ENCODE data around the gene DYNLT5.
"Not testable (repeated sequence)": the region's sequence is repeated elsewhere in the genome, so short reads cannot be mapped to it uniquely, and the experiment has no call there.

DYNLT5 gene

DNA sequence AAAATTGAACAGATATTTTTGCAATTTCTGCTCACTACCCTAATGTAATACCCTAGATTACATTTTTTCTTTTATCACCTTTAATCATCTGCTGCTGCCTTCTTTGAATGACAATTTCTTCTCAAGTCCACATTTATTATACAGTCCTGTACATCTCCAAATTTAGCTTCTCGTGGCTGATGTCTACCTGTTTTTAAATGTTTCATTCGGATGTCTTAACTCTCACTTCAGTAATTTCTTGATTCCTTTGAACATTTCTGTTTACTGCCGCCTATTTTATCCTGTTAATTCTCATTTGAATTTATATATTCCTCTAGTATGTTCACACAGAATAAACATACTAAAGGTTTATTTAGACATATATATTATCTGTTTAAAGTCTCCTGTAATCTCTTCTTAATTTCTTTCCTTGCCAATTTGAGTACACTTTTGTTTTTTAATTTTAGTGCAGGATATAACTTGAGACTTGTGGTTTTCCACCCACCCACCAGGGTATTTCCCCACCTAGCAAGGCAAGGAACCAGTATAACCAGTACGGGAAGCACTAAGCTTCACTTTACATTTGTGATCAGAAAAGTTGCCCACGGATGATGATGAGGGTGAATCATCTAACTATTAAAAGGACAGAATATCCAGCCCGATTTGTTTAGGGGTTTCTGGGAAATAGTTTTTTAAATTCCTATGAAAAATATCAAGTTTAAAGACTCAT, 36.1 kb downstream of the DYNLT5 start:
- DNase-seq (ENCODE audit: low read depth, low spot score) = no peak

DNA sequence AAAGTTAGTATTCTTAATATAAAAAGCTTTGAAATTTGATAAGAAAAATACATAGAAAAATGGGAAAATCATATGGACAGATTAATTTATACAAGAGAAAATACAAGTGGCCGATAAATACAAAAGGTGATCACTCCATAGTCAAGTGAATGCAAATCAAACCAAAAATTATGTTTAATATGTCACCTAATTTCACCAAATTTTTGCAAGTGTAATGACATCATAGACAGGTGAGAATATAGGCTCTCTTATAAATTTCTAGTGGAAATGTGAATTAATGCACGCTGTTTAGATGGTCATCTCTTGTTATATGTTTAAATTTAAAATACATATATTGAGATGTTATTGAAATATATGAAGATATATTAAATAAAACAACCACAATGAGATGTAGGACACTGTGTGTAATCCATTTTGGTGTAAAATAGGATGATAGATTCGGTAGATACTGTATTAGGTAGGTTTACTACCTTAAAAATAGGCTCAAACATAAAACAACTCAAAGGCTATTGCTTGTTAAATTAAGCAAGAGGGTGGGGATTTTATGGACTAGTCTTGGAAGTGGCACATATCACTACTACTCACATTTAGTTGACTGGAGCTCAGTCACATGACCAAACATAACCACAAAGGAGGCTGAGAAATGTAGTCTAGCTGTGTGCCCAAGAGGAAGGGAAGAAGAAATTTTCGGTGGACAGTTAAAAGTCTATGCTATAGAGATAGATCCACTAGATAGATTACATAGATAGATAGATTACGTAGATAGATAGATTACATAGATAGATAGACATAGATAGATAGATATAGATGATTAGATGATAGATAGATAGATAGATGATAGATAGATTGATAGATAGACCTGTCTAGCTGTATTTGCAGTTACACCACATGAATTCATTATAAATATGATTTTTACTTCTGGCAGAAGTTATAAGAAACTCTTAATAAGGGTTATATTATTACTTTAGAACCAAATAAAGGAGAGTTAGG, 39.7 kb downstream of the DYNLT5 start:
- no peak for DNase-seq (ENCODE audit: low read depth, low spot score)

DNA sequence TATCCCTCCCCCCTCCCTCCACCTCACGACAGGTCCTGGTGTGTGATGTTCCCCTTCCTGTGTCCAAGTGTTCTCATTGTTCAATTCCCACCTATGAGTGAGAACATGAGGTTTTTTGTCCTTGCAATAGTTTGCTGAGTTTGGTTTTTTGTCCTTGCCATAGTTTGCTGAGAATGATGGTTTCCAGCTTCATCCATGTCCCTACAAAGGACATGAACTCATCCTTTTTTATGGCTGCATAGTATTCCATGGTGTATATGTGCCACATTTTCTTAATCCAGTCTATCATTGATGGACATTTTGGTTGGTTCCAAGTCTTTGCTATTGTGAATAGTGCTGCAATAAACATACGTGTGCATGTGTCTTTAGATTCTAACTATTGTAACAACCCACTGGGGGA, 43.6 kb downstream of the DYNLT5 start:
- DNase-seq (ENCODE audit: low read depth, low spot score) = not testable (repeated sequence)

DNA sequence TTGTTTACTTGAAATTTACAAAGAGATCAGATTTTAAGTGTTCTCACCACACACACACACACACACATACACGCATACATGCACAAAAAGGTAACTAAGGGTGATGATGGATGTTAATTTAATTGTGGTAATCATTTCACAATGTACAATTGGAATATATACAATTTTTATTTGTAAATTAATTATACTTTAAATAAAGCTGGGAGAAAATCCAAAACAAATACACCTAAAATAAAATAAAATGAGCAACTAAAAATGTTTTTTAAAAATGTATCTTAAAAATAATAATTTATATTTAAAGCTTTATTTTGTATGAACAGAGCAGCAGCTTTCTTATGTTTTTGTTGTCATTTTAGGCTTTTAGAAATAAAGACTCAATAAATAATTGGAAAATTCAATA, 57.0 kb downstream of the DYNLT5 start:
- no peak for DNase-seq (ENCODE audit: low read depth, low spot score)

DNA sequence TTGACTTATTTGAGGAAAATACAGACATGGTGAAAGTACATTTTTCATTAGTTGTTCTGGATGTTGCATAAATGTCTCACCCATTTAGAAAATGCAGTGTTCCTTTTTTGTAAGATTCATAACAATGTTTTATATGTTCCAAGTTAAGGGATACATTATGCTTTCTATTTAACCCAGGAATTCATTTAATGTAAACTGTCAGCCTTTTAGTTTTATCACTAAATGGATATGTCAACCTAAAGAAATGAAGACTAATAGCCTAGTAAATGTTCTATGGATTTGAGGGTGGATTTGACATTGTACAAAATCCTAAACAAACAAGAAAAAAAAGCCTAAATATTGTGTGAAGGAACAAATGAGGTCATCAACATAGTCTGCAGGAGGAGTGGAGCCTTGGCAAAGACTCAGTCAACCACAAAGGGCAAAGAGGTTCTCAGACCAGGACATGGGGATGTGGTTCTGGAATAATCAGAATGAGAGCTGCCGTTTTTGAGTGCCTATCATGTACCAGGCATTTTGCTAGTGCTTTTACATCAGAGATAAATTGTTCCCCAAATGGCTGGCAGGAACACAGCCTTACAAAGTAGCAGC, 57.6 kb downstream of the DYNLT5 start:
- no peak for DNase-seq (ENCODE audit: low read depth, low spot score)

DNA sequence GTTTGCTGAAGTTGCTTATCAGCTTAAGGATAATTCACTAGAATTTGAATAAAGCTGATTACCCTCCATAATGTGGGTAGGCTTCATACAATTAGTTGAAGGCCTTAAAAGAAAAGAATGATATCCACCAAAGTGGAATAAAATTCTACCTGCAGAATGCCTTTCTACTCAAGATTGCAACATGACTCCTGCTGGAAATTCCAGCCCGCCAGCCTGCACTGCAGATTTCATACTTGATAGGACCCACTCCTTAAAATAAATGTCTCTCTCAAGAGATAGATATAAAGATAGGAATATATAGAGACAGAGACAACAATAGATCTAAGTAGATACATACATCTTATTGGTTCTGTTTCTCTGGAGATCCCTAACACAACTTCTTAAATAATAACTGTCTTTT, 72.5 kb downstream of the DYNLT5 start:
- no peak for DNase-seq (ENCODE audit: low read depth, low spot score)

All from iPS DF 19.7 (cell line).